HEK293 (cell line): Measurements from ENCODE around the gene MAPK9.

ENCODE experiments used
- ATF2 ChIP-seq: fragments of 450-650 bp; formaldehyde crosslinking; IDR thresholded peaks from 2 replicates; pipeline ENCODE4 v1.5.1; 2016; ENCODE audit warnings: missing biosample characterization, missing genetic modification characterization, low read depth
- SCRT1 ChIP-seq: fragments of 450-650 bp; formaldehyde crosslinking; IDR thresholded peaks from 2 replicates; pipeline ENCODE4 v1.5.1; 2016; ENCODE audit warnings: missing biosample characterization, missing genetic modification characterization, borderline replicate concordance
- ZBTB1 ChIP-seq: fragments of 450-650 bp; formaldehyde crosslinking; IDR thresholded peaks from 2 replicates; pipeline ENCODE4 v1.5.1; 2016; ENCODE audit warnings: missing biosample characterization, missing genetic modification characterization
- ZBTB17 ChIP-seq: fragments of 450-650 bp; formaldehyde crosslinking; IDR thresholded peaks from 2 replicates; pipeline ENCODE4 v1.5.1; 2016; ENCODE audit warnings: missing biosample characterization, missing genetic modification characterization
- ZNF121 ChIP-seq: fragments of 450-650 bp; formaldehyde crosslinking; IDR thresholded peaks from 2 replicates; pipeline ENCODE4 v1.5.1; 2016; ENCODE audit warnings: missing biosample characterization, missing genetic modification characterization
- ZNF830 ChIP-seq: fragments of 450-650 bp; IDR thresholded peaks from 2 replicates; pipeline ENCODE4 v1.5.0; 2018; ENCODE audit warnings: missing biosample characterization, missing genetic modification characterization, low read depth, mild to moderate bottlenecking, moderate library complexity
- TF ChIP-seq, protein P1 (sequence below): fragments of 450-650 bp; formaldehyde crosslinking; IDR thresholded peaks from 2 replicates; pipeline ENCODE4 v1.5.1; 2016; ENCODE audit warnings: missing biosample characterization, missing genetic modification characterization
- TF ChIP-seq, protein P2 (sequence below): fragments of 450-650 bp; formaldehyde crosslinking; IDR thresholded peaks from 2 replicates; pipeline ENCODE4 v1.5.1; 2016; ENCODE audit warnings: missing biosample characterization, missing genetic modification characterization

- TF ChIP-seq, protein P1, sequence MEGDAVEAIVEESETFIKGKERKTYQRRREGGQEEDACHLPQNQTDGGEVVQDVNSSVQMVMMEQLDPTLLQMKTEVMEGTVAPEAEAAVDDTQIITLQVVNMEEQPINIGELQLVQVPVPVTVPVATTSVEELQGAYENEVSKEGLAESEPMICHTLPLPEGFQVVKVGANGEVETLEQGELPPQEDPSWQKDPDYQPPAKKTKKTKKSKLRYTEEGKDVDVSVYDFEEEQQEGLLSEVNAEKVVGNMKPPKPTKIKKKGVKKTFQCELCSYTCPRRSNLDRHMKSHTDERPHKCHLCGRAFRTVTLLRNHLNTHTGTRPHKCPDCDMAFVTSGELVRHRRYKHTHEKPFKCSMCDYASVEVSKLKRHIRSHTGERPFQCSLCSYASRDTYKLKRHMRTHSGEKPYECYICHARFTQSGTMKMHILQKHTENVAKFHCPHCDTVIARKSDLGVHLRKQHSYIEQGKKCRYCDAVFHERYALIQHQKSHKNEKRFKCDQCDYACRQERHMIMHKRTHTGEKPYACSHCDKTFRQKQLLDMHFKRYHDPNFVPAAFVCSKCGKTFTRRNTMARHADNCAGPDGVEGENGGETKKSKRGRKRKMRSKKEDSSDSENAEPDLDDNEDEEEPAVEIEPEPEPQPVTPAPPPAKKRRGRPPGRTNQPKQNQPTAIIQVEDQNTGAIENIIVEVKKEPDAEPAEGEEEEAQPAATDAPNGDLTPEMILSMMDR (tag by site-specific recombination), result no peak
- TF ChIP-seq SCRT1 (tag by site-specific recombination) (no peak), ATF2 (tag by site-specific recombination) (no peak), ZBTB17 (tag by site-specific recombination) (no peak), ZNF121 (tag by site-specific recombination) (no peak), ZBTB1 (no peak), ZNF830 (no peak)
- TF ChIP-seq, protein P2, sequence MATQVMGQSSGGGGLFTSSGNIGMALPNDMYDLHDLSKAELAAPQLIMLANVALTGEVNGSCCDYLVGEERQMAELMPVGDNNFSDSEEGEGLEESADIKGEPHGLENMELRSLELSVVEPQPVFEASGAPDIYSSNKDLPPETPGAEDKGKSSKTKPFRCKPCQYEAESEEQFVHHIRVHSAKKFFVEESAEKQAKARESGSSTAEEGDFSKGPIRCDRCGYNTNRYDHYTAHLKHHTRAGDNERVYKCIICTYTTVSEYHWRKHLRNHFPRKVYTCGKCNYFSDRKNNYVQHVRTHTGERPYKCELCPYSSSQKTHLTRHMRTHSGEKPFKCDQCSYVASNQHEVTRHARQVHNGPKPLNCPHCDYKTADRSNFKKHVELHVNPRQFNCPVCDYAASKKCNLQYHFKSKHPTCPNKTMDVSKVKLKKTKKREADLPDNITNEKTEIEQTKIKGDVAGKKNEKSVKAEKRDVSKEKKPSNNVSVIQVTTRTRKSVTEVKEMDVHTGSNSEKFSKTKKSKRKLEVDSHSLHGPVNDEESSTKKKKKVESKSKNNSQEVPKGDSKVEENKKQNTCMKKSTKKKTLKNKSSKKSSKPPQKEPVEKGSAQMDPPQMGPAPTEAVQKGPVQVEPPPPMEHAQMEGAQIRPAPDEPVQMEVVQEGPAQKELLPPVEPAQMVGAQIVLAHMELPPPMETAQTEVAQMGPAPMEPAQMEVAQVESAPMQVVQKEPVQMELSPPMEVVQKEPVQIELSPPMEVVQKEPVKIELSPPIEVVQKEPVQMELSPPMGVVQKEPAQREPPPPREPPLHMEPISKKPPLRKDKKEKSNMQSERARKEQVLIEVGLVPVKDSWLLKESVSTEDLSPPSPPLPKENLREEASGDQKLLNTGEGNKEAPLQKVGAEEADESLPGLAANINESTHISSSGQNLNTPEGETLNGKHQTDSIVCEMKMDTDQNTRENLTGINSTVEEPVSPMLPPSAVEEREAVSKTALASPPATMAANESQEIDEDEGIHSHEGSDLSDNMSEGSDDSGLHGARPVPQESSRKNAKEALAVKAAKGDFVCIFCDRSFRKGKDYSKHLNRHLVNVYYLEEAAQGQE (tag by site-specific recombination), result no peak
Measured at GRCh38 chr5:180330810-180331646, 39.1 kb upstream of the MAPK9 start.
